ENCODE results near the gene COPB1. TPM values are rescaled to one million over a fixed set of nuclear protein-coding genes. Genes with fewer than 3 reads are reported as not detected.

The COPB1 gene
- total RNA-seq, 1 experiment from 2014 or later, result 333 TPM

DNA sequence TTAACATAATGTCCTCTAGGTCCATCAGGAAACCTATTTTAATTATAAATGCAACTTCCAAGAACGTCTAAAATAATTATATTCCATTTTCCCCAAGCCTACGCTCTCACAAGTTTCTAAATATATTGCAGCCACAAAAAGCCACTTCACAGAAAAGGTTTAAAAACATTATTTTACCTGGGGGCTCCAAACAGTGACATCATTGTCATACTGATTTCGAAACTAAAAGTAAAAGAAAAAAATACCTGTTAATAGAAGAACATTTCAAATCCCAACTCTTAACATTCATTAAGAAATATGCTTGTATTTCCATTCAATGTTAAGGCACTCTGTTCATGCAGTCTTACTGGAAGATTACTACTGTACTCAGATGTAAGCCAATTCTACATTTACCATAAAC lies 19.2 kb upstream of the COPB1 start:
- DNase-seq (ENCODE audit: low spot score), result no peak

DNA sequence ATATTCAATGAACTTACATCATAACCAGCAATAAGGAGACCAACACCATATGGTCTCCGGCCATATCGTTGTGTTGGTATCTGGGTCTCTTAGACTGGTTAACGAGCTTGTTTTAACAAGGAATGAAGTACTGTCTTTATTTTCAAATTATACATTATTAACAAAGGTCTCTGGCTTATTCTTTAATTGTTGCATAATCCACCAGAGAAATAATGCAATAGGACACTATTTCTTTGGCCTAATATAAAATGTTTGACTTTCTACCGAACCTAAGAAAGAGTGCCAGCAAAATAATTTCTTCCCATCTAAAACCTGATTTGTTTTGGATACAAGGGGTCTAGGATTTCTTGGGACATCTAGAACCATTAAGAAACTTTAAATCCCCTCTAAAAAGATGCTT lies 14.2 kb upstream of the COPB1 start:
- DNase-seq (ENCODE audit: low spot score), result no peak

GRCh38 chr11:14506532-14506931 lies 6.9 kb upstream of the COPB1 start:
- no peak for DNase-seq (ENCODE audit: low spot score)

GRCh38 chr11:14503023-14503422 lies 3.4 kb upstream of the COPB1 start:
- no peak for DNase-seq (ENCODE audit: low spot score)

- no peak for DNase-seq (ENCODE audit: low spot score)
Measured at GRCh38 chr11:14502039-14502438, 2.4 kb upstream of the COPB1 start.

DNA sequence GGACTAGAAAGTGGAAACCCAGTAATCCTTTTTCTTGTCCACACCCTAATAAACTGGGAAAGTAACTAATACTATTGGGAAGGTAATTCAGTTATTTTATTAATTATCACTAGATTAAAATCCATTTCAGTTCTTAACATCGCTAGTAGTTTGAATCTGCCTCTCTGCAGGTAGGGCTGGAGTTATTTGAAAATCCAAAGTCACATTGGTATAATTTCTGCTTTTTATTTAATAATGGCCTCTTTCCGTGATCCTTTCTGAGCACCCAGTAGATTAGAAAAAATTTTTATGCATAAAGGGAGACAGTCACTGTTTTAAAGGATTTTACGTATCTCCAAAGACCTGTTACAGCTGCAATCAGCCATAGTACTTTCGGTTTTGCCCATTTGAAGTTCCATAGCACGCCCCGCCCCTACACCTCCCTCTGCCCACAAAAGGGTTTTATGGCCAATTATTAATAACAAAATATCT lies 605 bp upstream of the COPB1 start:
- peak; percentile 56 for DNase-seq (ENCODE audit: low spot score)

DNA sequence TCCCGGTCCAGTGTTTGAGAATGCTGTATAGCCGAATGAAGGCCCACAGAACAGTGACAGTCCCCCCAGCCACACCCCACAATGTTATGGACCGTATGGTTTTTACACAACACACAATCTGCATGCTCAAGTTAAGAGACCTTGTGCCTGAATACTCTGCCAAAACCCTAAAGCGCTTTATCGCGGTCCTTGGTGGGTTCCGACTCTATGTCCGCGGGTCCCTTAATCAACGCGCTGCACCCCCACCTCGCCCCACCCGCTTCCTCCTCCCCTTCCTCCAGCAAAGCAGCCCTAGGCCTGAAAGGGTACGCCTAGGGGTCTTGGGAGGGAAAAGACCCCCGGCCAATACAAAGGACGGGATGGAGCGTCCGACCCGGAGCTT lies 442 bp downstream of the COPB1 start:
- peak; percentile 21 for DNase-seq (ENCODE audit: low spot score)

- DNase-seq (ENCODE audit: low spot score), result no peak
Measured at GRCh38 chr11:14480716-14481115, 18.9 kb downstream of the COPB1 start.

GRCh38 chr11:14471127-14471526 lies 28.5 kb downstream of the COPB1 start:
- no peak for DNase-seq (ENCODE audit: low spot score)

DNA sequence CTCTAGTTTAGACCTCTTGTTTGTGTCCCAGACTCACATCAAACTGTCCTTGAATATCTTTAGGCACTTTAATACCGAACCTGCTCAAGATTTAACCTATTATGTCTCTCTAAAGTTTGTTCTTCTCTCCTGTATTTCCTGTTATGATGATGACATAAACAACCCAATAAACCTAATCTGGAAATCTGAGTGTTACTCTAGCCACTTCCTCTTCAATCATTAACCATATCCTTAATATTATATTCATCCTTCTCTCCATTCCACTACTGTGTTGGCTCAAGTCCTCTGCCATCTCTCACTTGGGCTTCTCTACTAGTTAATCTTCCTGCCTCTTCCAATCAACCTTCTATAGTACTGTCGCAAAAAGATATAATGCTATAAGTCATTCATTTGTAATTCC lies 36.0 kb downstream of the COPB1 start:
- no peak for DNase-seq (ENCODE audit: low spot score)

DNA sequence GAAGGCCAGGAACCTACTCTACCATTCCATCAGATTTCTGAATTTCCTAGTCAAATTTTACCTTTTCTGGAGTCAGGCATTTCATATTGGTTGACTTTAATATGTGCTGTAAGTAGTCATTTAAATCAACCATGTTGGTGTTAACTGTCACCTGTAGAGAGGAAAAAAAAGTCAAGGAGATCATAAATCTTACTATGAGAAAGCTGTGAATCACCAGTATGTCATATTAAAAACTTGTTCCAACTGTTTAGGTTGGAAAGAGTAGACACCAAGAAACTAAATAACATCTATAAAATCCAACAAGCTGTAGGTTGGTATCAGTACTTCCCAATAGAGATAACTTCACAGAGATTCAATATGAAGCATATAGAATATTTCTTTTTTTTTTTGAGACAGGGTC lies 39.5 kb downstream of the COPB1 start:
- no peak for DNase-seq (ENCODE audit: low spot score)

GRCh38 chr11:14458377-14458776 lies 41.2 kb downstream of the COPB1 start:
- no peak for DNase-seq (ENCODE audit: low spot score)

GRCh38 chr11:14455648-14456430 lies 43.8 kb downstream of the COPB1 start:
- DNase-seq (ENCODE audit: low spot score), result no peak

DNA sequence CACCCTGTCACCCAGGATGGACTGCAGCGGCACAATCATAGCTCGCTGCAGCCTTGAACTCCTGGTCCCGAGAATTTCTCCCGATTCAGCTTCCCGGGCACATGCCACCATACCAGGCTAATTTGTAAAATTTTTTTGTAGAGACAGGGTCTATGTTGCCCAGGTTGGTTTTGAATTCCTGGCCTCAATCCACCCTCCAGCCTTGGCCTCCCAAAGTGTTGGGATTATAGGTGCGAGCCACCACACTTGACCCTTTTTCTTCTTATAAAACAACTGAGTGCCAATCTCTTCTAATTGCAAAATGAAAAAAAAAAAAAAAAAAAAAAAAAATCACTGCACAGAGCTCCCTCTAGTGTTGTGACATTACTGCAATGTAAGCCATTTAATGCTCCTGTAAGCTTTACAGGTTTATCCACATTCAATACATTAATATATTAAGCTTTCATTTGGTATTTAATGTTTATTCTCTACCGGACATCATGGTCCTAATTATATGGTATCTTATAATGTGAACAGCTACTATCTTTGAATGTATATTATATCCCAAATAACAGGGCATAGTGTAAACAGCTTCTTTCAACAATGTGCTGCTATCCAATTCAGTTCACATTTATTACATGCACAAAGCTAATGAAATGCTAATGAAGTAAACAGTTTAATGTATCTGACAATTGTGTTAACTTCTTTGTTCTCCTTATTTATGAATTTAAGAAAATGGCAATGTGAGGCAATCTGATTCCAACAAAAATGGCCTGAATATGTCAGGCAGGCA lies 44.6 kb downstream of the COPB1 start:
- DNase-seq (ENCODE audit: low spot score), result peak; percentile 53

DNA sequence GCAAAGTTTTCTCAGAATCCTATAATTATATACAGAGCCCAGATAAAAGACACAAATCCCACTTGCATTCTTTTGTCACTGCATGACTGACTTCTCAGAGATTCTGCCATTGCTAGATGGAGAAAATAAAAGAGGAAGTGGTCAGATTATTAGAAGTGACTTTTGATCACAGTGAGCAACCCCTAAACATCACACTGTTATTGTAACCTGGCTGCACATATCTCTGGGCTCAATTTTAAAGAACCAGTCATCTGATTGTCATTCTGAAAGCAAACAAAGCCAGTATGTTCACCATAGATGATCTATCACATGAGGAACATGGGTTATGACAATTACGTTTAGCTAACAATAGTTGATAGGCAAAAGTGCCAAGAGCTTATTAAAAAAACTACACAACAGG lies 47.8 kb downstream of the COPB1 start:
- no peak for DNase-seq (ENCODE audit: low spot score)

GRCh38 chr11:14449302-14449714 lies 50.3 kb downstream of the COPB1 start:
- peak; percentile 61 for DNase-seq (ENCODE audit: low spot score)

DNA sequence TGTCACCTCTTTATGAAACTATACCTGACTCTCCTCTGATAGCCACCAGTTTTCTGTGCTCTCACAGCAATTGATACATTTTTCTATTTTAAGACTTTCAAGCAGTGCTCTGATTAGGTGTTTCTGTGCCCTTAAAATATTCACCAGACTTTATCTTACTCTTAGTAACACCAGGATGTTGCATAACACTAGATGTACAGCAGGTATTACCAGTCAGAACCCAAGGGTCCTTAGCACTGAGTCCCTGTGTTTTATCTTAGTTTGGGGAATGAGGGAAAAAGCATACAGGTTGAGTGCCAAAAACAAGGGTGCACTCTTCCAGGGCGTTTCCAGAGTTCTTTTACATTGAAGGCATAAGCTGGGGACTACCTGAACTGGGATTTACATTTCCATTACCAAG lies 51.4 kb downstream of the COPB1 start:
- DNase-seq (ENCODE audit: low spot score), result no peak

DNA sequence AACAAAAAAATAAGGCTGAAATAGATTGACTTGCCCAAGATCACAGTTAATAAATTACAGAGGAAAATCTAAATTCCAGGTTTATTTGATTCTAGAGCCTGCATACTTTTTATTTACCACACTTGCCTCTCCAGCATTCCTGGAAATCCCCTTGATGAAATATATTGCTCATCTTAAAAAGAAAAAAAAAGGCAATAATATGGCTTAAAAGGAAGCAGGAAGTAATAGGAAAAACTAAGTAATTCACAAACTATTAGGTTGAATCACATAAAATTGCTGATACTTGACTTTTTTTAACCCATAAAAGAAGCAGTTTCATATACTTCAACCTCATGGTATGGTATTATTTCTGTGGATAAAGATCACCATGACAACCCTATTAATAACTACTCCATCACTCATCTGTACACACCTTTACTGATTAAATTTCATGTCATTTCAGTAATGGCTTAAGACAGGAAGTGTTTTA lies 52.9 kb downstream of the COPB1 start:
- DNase-seq (ENCODE audit: low spot score), result peak; percentile 56

GRCh38 chr11:14445542-14446530 lies 53.8 kb downstream of the COPB1 start:
- peak; percentile 66 for DNase-seq (ENCODE audit: low spot score)

- DNase-seq (ENCODE audit: low spot score), result no peak
Measured at GRCh38 chr11:14444441-14445189, 55.0 kb downstream of the COPB1 start.

DNA sequence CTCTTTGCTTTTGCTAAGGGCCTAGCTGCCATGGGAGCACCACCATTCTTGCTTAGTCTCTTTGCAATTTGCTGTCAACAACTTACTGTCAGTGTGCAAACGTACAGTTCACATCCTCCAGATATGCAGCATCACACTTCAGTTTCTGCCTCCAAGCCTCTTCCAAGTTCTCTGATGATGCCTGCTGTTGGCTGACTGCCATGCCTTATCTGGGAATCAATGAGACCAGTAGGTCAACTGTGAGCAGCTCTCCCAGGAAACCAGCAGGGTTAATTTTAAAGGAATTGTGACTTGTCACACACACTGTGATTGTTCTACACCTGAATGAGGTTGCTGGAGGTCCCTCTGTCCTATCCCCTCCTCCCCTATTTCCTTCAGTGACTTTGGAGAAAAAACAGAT lies 56.0 kb downstream of the COPB1 start:
- peak; percentile 86 for DNase-seq (ENCODE audit: low spot score)
